Heart left ventricle (tissue), 16 donors: Measurements from ENCODE around the gene KRTAP10-4. TPM values are rescaled to one million over a fixed set of nuclear protein-coding genes. Genes with fewer than 3 reads are reported as not detected.

Experiments
- ATAC-seq, 4 donors: fragments of 200-7000 bp; cut with Tn5 transposase; one replicate each; pipeline ENCODE4 v1.9.1; 2020 to 2022; ENCODE audit warnings: moderate library complexity in 4 of 4, mild to moderate bottlenecking in 3 of 4, moderate number of reproducible peaks in 1 of 4
- DNase-seq, 5 donors: peaks; one replicate each; pipeline ENCODE4 v3.0.0-alpha.2; 2020
- H3K27ac ChIP-seq, 12 donors: fragments of 200-600 bp; sonication (generic) in 4 of 12; one replicate each; pipeline versions ENCODE4 v1.5.0 to v1.8.0; 2016 to 2022; ENCODE audit warnings: mild to moderate bottlenecking in 2 of 12
- H3K27me3 ChIP-seq, 9 donors: fragments of 200-600 bp; sonication (generic) in 2 of 9; one replicate each; pipeline versions ENCODE4 v1.5.1 to v1.8.0; 2016 to 2022; ENCODE audit warnings: mild to moderate bottlenecking in 3 of 9
- H3K36me3 ChIP-seq, 9 donors: fragments of 200-600 bp; sonication (generic) in 2 of 9; one replicate each; pipeline versions ENCODE4 v1.5.0 to v1.8.0; 2018 to 2022; ENCODE audit warnings: mild to moderate bottlenecking in 2 of 9
- H3K4me1 ChIP-seq, 12 donors: fragments of 200-600 bp; sonication (generic) in 4 of 12; one replicate each; pipeline versions ENCODE4 v1.5.0 to v1.8.0; 2016 to 2022; ENCODE audit warnings: mild to moderate bottlenecking in 3 of 12
- H3K4me3 ChIP-seq, 12 donors: fragments of 200-600 bp; sonication (generic) in 4 of 12; one replicate each; pipeline versions ENCODE4 v1.5.0 to v1.8.0; 2017 to 2022; ENCODE audit warnings: mild to moderate bottlenecking in 9 of 12, moderate library complexity in 4 of 12
- H3K9me3 ChIP-seq, 12 donors: fragments of 200-600 bp; sonication (generic) in 4 of 12; one replicate each; pipeline versions ENCODE4 v1.5.0 to v1.8.0; 2016 to 2022; ENCODE audit warnings: mild to moderate bottlenecking in 1 of 12
- POLR2A ChIP-seq, 2 donors: fragments of 450-650 bp; IDR thresholded peaks; one replicate each; pipeline ENCODE4 v1.6.1; 2017; ENCODE audit warnings: antibody characterized with exemption in 2 of 2, mild to moderate bottlenecking in 2 of 2, moderate library complexity in 2 of 2
- WGBS, 4 donors: extraction: QIAGEN DNeasy Blood & Tissue Kit in 2 of 4; methylation state at CpG; one replicate each; pipeline versions ENCODE4 v1.1.5 to v1.1.7; 2013 to 2018; 5-methylcytosine and 5-hydroxymethylcytosine counted together
- intact Hi-C, 10 donors: fragments of 100-400 bp; cut with DNase I; formaldehyde crosslinking; loops; one replicate each; pipeline versions ENCODE4 v1.11.1 to v1.14.2; 2022
- polyA plus RNA-seq, 2 donors: library from polyadenylated mRNA; stranded (reverse); fragments of 200-250 nt; gene quantifications; one replicate each; pipeline ENCODE4 v1.2.3, GENCODE V29; 2013
- total RNA-seq, 9 donors: library from RNA; depleted of rRNA in 2 of 9; stranded (reverse); fragments of >200 nt in 2 of 9; fragmentation: NEBNext Ultra II Directional in 3 of 9; extraction: Animal tissue kit (Norgen Biotek cat#: 25700) in 3 of 9; gene quantifications; one replicate each; pipeline versions ENCODE4 v1.1.0 to v1.2.4, GENCODE V29; 2016 to 2023
- TF ChIP-seq, protein P1 (sequence below), 12 donors: fragments of 200-600 bp; sonication (generic) in 4 of 12; IDR thresholded peaks; one replicate each; pipeline versions ENCODE4 v1.5.0 to v1.8.0; 2018 to 2022; ENCODE audit warnings: antibody characterized with exemption in 12 of 12, mild to moderate bottlenecking in 5 of 12
- donor health status: ischemic (EF 13 %, LVEDD 7.1; RV severe dilation, severe dysfunction).
- donor health status: healthy with polysubstance abuse.
- donor health status: DM: no; HTN: yes; CAD: no.
- donor health status: DM: no; HTN: no; CAD: no.
- donor health status: ischemic (EF 25% LVEDD 6.9; RV normal size, moderate dysfunction).
- donor health status: ischemic (EF 25% LVEDD 5.7; RV mildly dilated, moderate dysfunction).
- donor health status: healthy.
- donor health status: DM: yes; HTN: yes; CAD: no.
- donor health status: ischemic (EF 35%, LVEDD 5.7; RV mildly dilated, moderate dysfunction).
- donor health status: nonischemic (EF 11% LVEDD 7.7; RV severe dilation, severe dysfunction).
- donor health status: DM: yes; HTN: yes; CAD: no.
- donor health status: PGD.
- donor health status: ischemic (EF 29% LVEDD 5.4; RV normal size, mild dysfunction).
- donor health status: nonischemic (EF 23%, LVEDD 6.1; RV moderate dilation, normal function).

Gene KRTAP10-4
- total and polyA plus RNA-seq, 11 donors = not detected

DNA sequence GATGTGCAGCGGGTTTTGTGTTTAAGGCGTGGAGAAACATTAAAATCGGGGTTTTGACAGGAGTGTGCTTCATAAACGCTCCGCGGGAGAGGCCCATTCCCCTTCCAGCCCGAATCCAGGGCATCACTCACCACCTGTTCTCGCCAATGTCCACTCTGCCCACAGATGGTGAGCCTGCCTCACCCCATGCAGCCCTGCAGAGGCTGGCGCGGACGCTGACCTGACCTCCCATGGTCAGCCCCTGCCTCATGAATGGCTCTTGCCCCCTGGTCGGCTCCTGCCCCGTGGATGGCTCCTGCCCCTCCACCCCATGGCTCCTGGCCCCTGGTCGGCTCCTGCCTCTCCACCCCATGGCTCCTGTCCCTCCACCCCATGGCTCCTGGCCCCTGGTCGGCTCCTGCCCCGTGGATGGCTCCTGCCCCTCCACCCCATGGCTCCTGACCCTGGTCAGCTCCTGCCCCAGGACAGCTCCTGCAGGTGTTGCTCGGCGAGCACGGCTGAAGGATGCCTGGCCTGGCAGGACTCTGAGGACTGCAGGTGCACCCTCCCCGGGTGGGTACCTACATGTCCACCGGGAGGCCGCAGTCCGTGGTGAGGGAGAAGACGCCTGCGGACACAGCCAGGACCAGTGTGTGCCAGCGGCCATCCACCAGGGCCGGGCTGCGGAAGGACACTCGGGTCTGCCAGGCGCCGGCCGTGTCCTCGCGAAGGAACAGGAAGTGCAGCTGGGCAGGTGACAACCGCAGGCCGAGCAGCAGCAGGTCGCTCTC, 40.2 kb upstream of the KRTAP10-4 start:
- WGBS, 4 donors = 87 to 91% (median 90%) methylated on average over 32 to 37 of the region's 37 CpGs
- no peak overlapping the region for H3K27ac ChIP-seq
- intact Hi-C loops = no loop called here
- no peaks in the 10 kb centered on the region for H3K36me3 ChIP-seq
- H3K9me3 ChIP-seq = no peaks in the 10 kb centered on the region
- peak in 2 of 5 donors; percentile 13 to 23 for DNase-seq
- no peak for ATAC-seq
- peaks cover 0 to 13% (median 0%) of the 10 kb centered on the region in 9 donors for H3K27me3 ChIP-seq
- no peak for TF ChIP-seq POLR2A (IDR thresholded peaks at IDR 0.05)
- TF ChIP-seq, protein P1, sequence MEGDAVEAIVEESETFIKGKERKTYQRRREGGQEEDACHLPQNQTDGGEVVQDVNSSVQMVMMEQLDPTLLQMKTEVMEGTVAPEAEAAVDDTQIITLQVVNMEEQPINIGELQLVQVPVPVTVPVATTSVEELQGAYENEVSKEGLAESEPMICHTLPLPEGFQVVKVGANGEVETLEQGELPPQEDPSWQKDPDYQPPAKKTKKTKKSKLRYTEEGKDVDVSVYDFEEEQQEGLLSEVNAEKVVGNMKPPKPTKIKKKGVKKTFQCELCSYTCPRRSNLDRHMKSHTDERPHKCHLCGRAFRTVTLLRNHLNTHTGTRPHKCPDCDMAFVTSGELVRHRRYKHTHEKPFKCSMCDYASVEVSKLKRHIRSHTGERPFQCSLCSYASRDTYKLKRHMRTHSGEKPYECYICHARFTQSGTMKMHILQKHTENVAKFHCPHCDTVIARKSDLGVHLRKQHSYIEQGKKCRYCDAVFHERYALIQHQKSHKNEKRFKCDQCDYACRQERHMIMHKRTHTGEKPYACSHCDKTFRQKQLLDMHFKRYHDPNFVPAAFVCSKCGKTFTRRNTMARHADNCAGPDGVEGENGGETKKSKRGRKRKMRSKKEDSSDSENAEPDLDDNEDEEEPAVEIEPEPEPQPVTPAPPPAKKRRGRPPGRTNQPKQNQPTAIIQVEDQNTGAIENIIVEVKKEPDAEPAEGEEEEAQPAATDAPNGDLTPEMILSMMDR (IDR thresholded peaks at IDR 0.05) = no peak
- no peaks in the 10 kb centered on the region for H3K4me1 ChIP-seq
- H3K4me3 ChIP-seq = no peak overlapping the region

DNA sequence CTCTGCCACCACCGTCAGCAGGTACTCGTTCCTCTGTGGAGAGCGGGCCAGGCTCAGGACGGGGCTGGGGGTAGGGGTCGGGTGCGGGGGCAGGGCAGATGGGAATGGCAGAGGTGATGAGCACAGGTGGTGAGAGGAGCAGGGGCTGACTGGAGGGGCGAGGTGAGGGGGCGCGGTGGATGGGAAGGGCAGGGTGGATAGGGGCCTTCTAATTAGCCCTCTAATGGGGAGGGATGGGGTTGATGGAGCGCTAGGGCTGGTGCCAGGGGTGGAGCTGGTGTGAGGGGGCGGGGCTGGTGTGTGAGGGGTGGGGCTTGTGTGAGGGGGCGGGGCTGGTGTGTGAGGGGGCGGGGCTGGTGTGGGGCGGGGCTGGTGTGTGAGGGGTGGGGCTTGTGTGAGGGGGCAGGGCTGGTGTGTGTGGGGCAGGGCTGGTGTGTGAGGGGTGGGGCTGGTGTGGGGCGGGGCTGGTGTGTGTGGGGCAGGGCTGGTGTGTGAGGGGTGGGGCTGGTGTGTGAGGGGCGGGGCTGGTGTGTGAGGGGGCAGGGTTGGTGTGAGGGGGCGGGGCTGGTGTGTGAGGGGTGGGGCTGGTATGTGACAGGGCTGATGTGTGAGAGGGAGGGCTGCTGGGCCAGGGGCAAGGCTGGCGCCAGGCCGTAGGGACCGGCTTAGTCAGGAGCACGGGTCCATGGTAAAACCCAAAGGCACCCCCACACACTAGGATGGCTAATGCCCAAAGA, 39.5 kb upstream of the KRTAP10-4 start:
- DNase-seq (peak in 1 of 5 donors; percentile 22), ATAC-seq (no peak)
- TF ChIP-seq POLR2A (IDR thresholded peaks at IDR 0.05) = no peak
- TF ChIP-seq, protein P1 (IDR thresholded peaks at IDR 0.05) = no peak
- H3K4me3 ChIP-seq = no peak overlapping the region
- H3K4me1 ChIP-seq = no peaks in the 10 kb centered on the region
- no peaks in the 10 kb centered on the region for H3K36me3 ChIP-seq
- 89 to 91% (median 90%) methylated on average over 15 to 21 of the region's 21 CpGs for WGBS, 4 donors
- intact Hi-C loops = no loop called here
- no peak overlapping the region for H3K27ac ChIP-seq
- peaks cover 0 to 13% (median 0%) of the 10 kb centered on the region in 9 donors for H3K27me3 ChIP-seq
- no peaks in the 10 kb centered on the region for H3K9me3 ChIP-seq

DNA sequence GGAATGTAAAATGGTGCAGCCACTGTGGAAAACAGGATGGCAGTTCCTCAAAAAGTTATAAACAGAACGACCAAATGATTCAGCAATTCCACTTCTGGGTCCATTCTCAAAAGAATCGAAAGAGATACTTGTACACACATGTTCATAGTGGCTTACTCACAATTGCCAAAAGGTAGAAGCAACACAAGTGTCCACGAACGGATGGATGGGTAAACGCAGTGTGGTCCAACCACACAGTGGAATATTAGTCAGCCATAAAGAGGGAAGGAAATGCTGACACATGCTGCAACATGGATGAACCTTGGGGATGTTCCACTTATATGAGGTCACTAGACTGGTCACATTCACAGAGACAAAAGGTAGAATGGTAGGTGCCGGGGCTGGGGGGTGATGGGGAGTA, 38.8 kb upstream of the KRTAP10-4 start:
- Histone ChIP-seq H3K36me3 (no peaks in the 10 kb centered on the region), H3K27me3 (peaks cover 0 to 13% (median 0%) of the 10 kb centered on the region in 9 donors), H3K9me3 (no peaks in the 10 kb centered on the region), H3K27ac (no peak overlapping the region), H3K4me3 (no peak overlapping the region), H3K4me1 (no peaks in the 10 kb centered on the region)
- ATAC-seq (no peak), DNase-seq (no peak)
- WGBS, 4 donors = 94 to 96% (median 95%) methylated on average over 6 of the region's 6 CpGs
- TF ChIP-seq, protein P1 (IDR thresholded peaks at IDR 0.05) = no peak
- TF ChIP-seq POLR2A (IDR thresholded peaks at IDR 0.05) = no peak
- intact Hi-C loops = no loop called here

DNA sequence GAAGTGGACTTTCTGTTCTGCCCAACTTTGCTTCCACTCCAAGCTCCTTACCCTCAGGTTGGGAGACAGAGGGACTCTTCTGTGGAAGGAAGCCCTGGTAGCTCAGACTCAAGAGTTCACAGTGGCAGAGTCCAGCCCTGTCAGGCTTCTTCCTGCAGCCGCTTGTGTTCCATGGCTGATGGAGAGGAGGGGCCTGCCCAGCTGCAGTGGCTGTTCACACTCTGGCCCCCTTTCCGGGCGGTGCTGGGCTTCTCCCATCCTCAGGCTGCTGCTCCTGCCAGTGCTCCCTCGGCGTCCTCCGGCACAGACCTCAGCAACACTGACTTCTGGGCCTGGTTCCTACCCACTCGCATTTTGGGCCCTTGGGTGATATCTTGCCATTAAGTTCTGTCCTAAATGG, 37.6 kb upstream of the KRTAP10-4 start:
- ATAC-seq (no peak), DNase-seq (no peak)
- TF ChIP-seq, protein P1 (IDR thresholded peaks at IDR 0.05) = no peak
- no peak for TF ChIP-seq POLR2A (IDR thresholded peaks at IDR 0.05)
- intact Hi-C loops = no loop called here
- no peak overlapping the region for H3K27ac ChIP-seq
- peaks cover 0 to 10% (median 0%) of the 10 kb centered on the region in 9 donors for H3K27me3 ChIP-seq
- H3K9me3 ChIP-seq = no peaks in the 10 kb centered on the region
- 51 to 65% (median 57%) methylated on average over 7 of the region's 7 CpGs for WGBS, 4 donors
- H3K4me1 ChIP-seq = no peaks in the 10 kb centered on the region
- no peak overlapping the region for H3K4me3 ChIP-seq
- no peaks in the 10 kb centered on the region for H3K36me3 ChIP-seq
